WTC11 (cell line): Measurements from ENCODE around the gene CHRNA4. TPM values are rescaled to one million over a fixed set of nuclear protein-coding genes. Genes with fewer than 3 reads are reported as not detected.

Source experiments
- ATAC-seq: fragments of 200-7000 bp; cut with Tn5 transposase; 2 replicates; pipeline ENCODE4 v1.10.0; 2021; ENCODE audit warnings: mild to moderate bottlenecking, moderate library complexity
- CTCF ChIA-PET: fragments of 300-600 bp; sonication (Branson Sonifier 250); formaldehyde crosslinking; loops from one replicate; lab custom pipeline; 2021; ENCODE audit warnings: antibody characterized with exemption; lab: Charles Lee
- POLR2A ChIA-PET: fragments of 350-600 bp; sonication (Branson Sonifier 250); formaldehyde crosslinking; loops from one replicate; lab custom pipeline; 2021; ENCODE audit warnings: antibody characterized with exemption; lab: Charles Lee
- DNase-seq: peaks from one replicate; pipeline ENCODE4 v3.0.0; 2021; ENCODE audit warnings: low spot score
- H3K27ac Mint-ChIP-seq: 2 replicates; pipeline ENCODE4 v1.8.0; 2021; ENCODE audit warnings: mixed read lengths
- H3K27me3 Mint-ChIP-seq: 2 replicates; pipeline ENCODE4 v1.8.0; 2021; ENCODE audit warnings: low read depth, mild to moderate bottlenecking, moderate library complexity, mixed read lengths
- H3K36me3 Mint-ChIP-seq: 2 replicates; pipeline ENCODE4 v1.8.0; 2021; ENCODE audit warnings: mixed read lengths
- H3K4me1 Mint-ChIP-seq: 2 replicates; pipeline ENCODE4 v1.8.0; 2022; ENCODE audit warnings: mixed read lengths
- H3K4me3 Mint-ChIP-seq: 2 replicates; pipeline ENCODE4 v1.8.0; 2021; ENCODE audit warnings: mild to moderate bottlenecking, moderate library complexity, mixed read lengths
- H3K9me3 Mint-ChIP-seq: 2 replicates; pipeline ENCODE4 v1.8.0; 2021; ENCODE audit warnings: mixed read lengths
- ETV6 ChIP-seq: sonication (generic); formaldehyde crosslinking; IDR thresholded peaks from 2 replicates; pipeline ENCODE4 v1.8.1; 2022; ENCODE audit warnings: mild to moderate bottlenecking, missing genetic modification reagents
- GRHL2 ChIP-seq: fragments of 250-450 bp; sonication (Bioruptor Pico); IDR thresholded peaks from 2 replicates; pipeline ENCODE4 v1.8.0; 2022; ENCODE audit warnings: mild to moderate bottlenecking, moderate library complexity; ENCODE audit not compliant: insufficient replicate concordance, severe bottlenecking
- JAZF1 ChIP-seq: fragments of 250-450 bp; sonication (Bioruptor Pico); IDR thresholded peaks from 2 replicates; pipeline ENCODE4 v1.9.0; 2021; ENCODE audit warnings: moderate library complexity, mild to moderate bottlenecking, inconsistent platforms
- JUN ChIP-seq: sonication (generic); formaldehyde crosslinking; IDR thresholded peaks from 2 replicates; pipeline ENCODE4 v1.8.0; 2023; ENCODE audit warnings: mild to moderate bottlenecking, missing genetic modification reagents
- RORB ChIP-seq: fragments of 250-450 bp; sonication (Bioruptor Pico); IDR thresholded peaks from 2 replicates; pipeline ENCODE4 v1.9.0; 2021; ENCODE audit warnings: mild to moderate bottlenecking
- total RNA-seq: library from RNA; stranded (reverse); gene quantifications from 3 replicates; pipeline ENCODE4 v1.2.3, GENCODE V29; 2021
- TF ChIP-seq, protein P1 (sequence below): fragments of 250-450 bp; sonication (Bioruptor Pico); IDR thresholded peaks from 2 replicates; pipeline ENCODE4 v1.9.0; 2021; ENCODE audit warnings: mild to moderate bottlenecking, borderline replicate concordance
- TF ChIP-seq, protein P2 (sequence below): sonication (generic); formaldehyde crosslinking; IDR thresholded peaks from 2 replicates; pipeline ENCODE4 v1.8.1; 2022; ENCODE audit warnings: mild to moderate bottlenecking, moderate library complexity, missing genetic modification reagents
- TF ChIP-seq, protein P3 (sequence below): sonication (generic); formaldehyde crosslinking; IDR thresholded peaks from 2 replicates; pipeline ENCODE4 v1.8.0; 2022; ENCODE audit warnings: mild to moderate bottlenecking, missing genetic modification reagents
- TF ChIP-seq, protein P4 (sequence below): sonication (generic); formaldehyde crosslinking; IDR thresholded peaks from 2 replicates; pipeline ENCODE4 v1.8.0; 2022; ENCODE audit warnings: missing genetic modification reagents
- TF ChIP-seq, protein P5 (sequence below): sonication (generic); formaldehyde crosslinking; IDR thresholded peaks from 2 replicates; pipeline ENCODE4 v1.8.1; 2022; ENCODE audit warnings: mild to moderate bottlenecking, missing genetic modification reagents, moderate library complexity, borderline replicate concordance
- TF ChIP-seq, protein P6 (sequence below): sonication (generic); formaldehyde crosslinking; IDR thresholded peaks from 2 replicates; pipeline ENCODE4 v1.8.0; 2023; ENCODE audit warnings: mild to moderate bottlenecking, missing genetic modification reagents

The CHRNA4 gene
- total RNA-seq, 1 experiment from 2014 or later: 2.5 TPM

DNA sequence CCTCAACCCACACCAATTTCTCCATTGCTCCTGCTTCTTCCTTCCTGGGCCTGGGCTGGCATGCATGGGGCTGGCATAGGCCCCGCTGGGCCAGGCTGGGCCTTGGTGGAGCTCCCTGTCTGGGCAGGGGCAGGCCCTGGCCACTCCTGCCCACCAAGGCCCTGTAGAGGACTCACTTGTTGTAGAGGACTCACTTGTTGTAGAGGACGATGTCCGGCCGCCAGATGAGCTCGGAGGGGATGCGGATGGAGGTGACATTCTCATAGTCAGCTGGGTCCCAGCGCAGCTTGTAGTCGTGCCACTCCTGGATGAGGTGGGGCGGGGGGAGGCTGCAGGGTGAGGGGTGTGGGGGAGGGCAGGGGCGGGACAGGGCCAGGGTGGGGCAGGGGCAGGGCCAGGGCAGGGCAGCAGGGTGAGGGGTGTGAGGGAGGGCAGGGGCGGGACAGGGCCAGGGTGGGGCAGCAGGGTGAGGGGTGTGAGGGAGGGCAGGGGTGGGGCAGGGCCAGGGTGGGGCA lies 5.3 kb downstream of the CHRNA4 start:
- ChIA-PET CTCF (no interaction called here), POLR2A (no interaction called here)
- no peak for DNase-seq
- Mint-ChIP-seq H3K4me1 (peaks cover 8% of the 10 kb centered on the region), H3K9me3 (peaks cover 3% of the 10 kb centered on the region; the same call in 1 of the 2 replicates), H3K4me3 (no peak overlapping the region), H3K27ac (no peak overlapping the region), H3K36me3 (no peaks in the 10 kb centered on the region), H3K27me3 (peaks cover 3% of the 10 kb centered on the region)
- ATAC-seq: no peak
- TF ChIP-seq RORB (CRISPR knock-in tag) (no peak), ETV6 (CRISPR knock-in tag) (no peak), JAZF1 (no peak), GRHL2 (CRISPR knock-in tag) (no peak)
- TF ChIP-seq, protein P1, sequence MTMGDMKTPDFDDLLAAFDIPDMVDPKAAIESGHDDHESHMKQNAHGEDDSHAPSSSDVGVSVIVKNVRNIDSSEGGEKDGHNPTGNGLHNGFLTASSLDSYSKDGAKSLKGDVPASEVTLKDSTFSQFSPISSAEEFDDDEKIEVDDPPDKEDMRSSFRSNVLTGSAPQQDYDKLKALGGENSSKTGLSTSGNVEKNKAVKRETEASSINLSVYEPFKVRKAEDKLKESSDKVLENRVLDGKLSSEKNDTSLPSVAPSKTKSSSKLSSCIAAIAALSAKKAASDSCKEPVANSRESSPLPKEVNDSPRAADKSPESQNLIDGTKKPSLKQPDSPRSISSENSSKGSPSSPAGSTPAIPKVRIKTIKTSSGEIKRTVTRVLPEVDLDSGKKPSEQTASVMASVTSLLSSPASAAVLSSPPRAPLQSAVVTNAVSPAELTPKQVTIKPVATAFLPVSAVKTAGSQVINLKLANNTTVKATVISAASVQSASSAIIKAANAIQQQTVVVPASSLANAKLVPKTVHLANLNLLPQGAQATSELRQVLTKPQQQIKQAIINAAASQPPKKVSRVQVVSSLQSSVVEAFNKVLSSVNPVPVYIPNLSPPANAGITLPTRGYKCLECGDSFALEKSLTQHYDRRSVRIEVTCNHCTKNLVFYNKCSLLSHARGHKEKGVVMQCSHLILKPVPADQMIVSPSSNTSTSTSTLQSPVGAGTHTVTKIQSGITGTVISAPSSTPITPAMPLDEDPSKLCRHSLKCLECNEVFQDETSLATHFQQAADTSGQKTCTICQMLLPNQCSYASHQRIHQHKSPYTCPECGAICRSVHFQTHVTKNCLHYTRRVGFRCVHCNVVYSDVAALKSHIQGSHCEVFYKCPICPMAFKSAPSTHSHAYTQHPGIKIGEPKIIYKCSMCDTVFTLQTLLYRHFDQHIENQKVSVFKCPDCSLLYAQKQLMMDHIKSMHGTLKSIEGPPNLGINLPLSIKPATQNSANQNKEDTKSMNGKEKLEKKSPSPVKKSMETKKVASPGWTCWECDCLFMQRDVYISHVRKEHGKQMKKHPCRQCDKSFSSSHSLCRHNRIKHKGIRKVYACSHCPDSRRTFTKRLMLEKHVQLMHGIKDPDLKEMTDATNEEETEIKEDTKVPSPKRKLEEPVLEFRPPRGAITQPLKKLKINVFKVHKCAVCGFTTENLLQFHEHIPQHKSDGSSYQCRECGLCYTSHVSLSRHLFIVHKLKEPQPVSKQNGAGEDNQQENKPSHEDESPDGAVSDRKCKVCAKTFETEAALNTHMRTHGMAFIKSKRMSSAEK: no peak
- TF ChIP-seq, protein P2, sequence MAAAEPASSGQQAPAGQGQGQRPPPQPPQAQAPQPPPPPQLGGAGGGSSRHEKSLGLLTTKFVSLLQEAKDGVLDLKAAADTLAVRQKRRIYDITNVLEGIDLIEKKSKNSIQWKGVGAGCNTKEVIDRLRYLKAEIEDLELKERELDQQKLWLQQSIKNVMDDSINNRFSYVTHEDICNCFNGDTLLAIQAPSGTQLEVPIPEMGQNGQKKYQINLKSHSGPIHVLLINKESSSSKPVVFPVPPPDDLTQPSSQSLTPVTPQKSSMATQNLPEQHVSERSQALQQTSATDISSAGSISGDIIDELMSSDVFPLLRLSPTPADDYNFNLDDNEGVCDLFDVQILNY: no peak
- TF ChIP-seq, protein P3, sequence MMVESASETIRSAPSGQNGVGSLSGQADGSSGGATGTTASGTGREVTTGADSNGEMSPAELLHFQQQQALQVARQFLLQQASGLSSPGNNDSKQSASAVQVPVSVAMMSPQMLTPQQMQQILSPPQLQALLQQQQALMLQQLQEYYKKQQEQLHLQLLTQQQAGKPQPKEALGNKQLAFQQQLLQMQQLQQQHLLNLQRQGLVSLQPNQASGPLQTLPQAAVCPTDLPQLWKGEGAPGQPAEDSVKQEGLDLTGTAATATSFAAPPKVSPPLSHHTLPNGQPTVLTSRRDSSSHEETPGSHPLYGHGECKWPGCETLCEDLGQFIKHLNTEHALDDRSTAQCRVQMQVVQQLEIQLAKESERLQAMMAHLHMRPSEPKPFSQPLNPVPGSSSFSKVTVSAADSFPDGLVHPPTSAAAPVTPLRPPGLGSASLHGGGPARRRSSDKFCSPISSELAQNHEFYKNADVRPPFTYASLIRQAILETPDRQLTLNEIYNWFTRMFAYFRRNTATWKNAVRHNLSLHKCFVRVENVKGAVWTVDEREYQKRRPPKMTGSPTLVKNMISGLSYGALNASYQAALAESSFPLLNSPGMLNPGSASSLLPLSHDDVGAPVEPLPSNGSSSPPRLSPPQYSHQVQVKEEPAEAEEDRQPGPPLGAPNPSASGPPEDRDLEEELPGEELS: no peak

DNA sequence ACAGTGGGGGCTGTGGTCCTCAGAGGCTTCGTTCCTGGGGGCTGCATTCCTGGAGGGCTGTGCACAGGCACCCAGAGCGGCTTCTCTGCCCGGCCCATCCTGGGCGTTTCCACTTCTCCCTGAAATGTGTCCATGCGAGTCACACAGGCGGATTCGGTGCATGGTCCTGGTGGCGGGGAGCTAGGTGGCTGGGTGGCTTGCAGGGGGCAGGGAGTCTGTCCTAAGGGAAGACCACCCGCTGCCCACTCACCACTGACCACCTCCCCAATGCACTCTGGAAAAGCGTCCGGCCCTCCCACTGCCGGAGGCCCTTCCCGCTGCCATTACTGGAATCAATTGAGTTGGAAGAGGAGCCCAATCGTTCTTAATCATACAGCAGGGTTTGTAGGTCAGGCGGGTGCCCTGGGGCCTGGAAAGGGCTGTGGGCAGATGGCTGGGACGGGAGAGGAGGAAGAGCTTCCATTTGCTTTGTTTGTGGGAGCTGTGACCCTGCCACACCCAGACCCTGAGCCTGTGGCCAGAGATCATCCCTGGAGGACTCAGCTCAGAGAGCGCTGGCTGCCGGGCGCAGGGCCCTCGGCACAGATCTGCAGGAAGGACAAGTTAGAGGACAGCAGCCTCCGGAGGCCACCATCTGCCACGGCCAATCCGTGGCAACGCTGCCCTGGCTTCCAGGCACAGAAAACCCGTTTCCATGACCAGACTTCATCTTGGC lies 6.4 kb downstream of the CHRNA4 start:
- H3K27me3 Mint-ChIP-seq: peaks cover 1% of the 10 kb centered on the region
- peaks cover 2% of the 10 kb centered on the region; the same call in 1 of the 2 replicates for H3K36me3 Mint-ChIP-seq
- TF ChIP-seq, protein P4, sequence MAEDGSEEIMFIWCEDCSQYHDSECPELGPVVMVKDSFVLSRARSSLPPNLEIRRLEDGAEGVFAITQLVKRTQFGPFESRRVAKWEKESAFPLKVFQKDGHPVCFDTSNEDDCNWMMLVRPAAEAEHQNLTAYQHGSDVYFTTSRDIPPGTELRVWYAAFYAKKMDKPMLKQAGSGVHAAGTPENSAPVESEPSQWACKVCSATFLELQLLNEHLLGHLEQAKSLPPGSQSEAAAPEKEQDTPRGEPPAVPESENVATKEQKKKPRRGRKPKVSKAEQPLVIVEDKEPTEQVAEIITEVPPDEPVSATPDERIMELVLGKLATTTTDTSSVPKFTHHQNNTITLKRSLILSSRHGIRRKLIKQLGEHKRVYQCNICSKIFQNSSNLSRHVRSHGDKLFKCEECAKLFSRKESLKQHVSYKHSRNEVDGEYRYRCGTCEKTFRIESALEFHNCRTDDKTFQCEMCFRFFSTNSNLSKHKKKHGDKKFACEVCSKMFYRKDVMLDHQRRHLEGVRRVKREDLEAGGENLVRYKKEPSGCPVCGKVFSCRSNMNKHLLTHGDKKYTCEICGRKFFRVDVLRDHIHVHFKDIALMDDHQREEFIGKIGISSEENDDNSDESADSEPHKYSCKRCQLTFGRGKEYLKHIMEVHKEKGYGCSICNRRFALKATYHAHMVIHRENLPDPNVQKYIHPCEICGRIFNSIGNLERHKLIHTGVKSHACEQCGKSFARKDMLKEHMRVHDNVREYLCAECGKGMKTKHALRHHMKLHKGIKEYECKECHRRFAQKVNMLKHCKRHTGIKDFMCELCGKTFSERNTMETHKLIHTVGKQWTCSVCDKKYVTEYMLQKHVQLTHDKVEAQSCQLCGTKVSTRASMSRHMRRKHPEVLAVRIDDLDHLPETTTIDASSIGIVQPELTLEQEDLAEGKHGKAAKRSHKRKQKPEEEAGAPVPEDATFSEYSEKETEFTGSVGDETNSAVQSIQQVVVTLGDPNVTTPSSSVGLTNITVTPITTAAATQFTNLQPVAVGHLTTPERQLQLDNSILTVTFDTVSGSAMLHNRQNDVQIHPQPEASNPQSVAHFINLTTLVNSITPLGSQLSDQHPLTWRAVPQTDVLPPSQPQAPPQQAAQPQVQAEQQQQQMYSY (CRISPR knock-in tag): no peak
- TF ChIP-seq, protein P5, sequence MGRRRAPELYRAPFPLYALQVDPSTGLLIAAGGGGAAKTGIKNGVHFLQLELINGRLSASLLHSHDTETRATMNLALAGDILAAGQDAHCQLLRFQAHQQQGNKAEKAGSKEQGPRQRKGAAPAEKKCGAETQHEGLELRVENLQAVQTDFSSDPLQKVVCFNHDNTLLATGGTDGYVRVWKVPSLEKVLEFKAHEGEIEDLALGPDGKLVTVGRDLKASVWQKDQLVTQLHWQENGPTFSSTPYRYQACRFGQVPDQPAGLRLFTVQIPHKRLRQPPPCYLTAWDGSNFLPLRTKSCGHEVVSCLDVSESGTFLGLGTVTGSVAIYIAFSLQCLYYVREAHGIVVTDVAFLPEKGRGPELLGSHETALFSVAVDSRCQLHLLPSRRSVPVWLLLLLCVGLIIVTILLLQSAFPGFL (CRISPR knock-in tag): no peak
- no peak for TF ChIP-seq JUN (CRISPR knock-in tag)
- TF ChIP-seq, protein P6, sequence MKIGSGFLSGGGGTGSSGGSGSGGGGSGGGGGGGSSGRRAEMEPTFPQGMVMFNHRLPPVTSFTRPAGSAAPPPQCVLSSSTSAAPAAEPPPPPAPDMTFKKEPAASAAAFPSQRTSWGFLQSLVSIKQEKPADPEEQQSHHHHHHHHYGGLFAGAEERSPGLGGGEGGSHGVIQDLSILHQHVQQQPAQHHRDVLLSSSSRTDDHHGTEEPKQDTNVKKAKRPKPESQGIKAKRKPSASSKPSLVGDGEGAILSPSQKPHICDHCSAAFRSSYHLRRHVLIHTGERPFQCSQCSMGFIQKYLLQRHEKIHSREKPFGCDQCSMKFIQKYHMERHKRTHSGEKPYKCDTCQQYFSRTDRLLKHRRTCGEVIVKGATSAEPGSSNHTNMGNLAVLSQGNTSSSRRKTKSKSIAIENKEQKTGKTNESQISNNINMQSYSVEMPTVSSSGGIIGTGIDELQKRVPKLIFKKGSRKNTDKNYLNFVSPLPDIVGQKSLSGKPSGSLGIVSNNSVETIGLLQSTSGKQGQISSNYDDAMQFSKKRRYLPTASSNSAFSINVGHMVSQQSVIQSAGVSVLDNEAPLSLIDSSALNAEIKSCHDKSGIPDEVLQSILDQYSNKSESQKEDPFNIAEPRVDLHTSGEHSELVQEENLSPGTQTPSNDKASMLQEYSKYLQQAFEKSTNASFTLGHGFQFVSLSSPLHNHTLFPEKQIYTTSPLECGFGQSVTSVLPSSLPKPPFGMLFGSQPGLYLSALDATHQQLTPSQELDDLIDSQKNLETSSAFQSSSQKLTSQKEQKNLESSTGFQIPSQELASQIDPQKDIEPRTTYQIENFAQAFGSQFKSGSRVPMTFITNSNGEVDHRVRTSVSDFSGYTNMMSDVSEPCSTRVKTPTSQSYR (CRISPR knock-in tag): no peak
- TF ChIP-seq, protein P1: no peak
- ATAC-seq: no peak
- H3K27ac Mint-ChIP-seq: peak overlapping the region; percentile 49
- H3K9me3 Mint-ChIP-seq: peaks cover 11% of the 10 kb centered on the region
- H3K4me3 Mint-ChIP-seq: no peak overlapping the region
- no peak for DNase-seq
- peaks cover 6% of the 10 kb centered on the region for H3K4me1 Mint-ChIP-seq
- ChIA-PET POLR2A (no interaction called here), CTCF (no interaction called here)
